ENCODE results near the gene BBLN.

BBLN gene

GRCh38 chr9:128149951-128150593 lies 10.0 kb upstream of the BBLN start:
- TF ChIP-seq CTCF (IDR thresholded peaks at IDR 0.05) (no peak), ZFX (IDR thresholded peaks at IDR 0.05; ENCODE audit: borderline replicate concordance) (no peak)
- H3K27ac ChIP-seq, result no peak overlapping the region

GRCh38 chr9:128150594-128151308 lies 9.3 kb upstream of the BBLN start:
- H3K27ac ChIP-seq, result no peak overlapping the region
- TF ChIP-seq ZFX (IDR thresholded peaks at IDR 0.05; ENCODE audit: borderline replicate concordance) (no peak), CTCF (IDR thresholded peaks at IDR 0.05) (peak; percentile 33)

GRCh38 chr9:128151309-128152132 lies 8.5 kb upstream of the BBLN start:
- no peak overlapping the region for H3K27ac ChIP-seq
- TF ChIP-seq CTCF (IDR thresholded peaks at IDR 0.05) (no peak), ZFX (IDR thresholded peaks at IDR 0.05; ENCODE audit: borderline replicate concordance) (no peak)

- H3K27ac ChIP-seq, result no peak overlapping the region
Measured at GRCh38 chr9:128152133-128153059, 7.7 kb upstream of the BBLN start.

GRCh38 chr9:128153060-128153946 lies 6.8 kb upstream of the BBLN start:
- H3K27ac ChIP-seq, result no peak overlapping the region
- TF ChIP-seq ZFX (IDR thresholded peaks at IDR 0.05; ENCODE audit: borderline replicate concordance) (no peak), CTCF (IDR thresholded peaks at IDR 0.05) (no peak)

More at GRCh38 chr9:128152133-128153059, 7.7 kb upstream of the BBLN start:
- TF ChIP-seq CTCF (IDR thresholded peaks at IDR 0.05) (no peak), ZFX (IDR thresholded peaks at IDR 0.05; ENCODE audit: borderline replicate concordance) (no peak)
